Peyer's patch (tissue), 4 donors: ENCODE data around the gene WDTC1.

ENCODE experiments used
- POLR2A ChIP-seq, 2 donors: fragments of 450-650 bp; IDR thresholded peaks; one replicate each; pipeline ENCODE4 v1.5.1; 2017; ENCODE audit warnings: antibody characterized with exemption in 2 of 2, mild to moderate bottlenecking in 2 of 2, moderate library complexity in 2 of 2
- TF ChIP-seq, protein P1 (sequence below), 6 experiments: fragments of 450-650 bp in 4 of 6; fragments of 200-600 bp in 2 of 6; sonication (generic) in 1 of 6; IDR thresholded peaks; one replicate each; pipeline ENCODE4 v1.5.1; 2017 to 2019; ENCODE audit warnings: antibody characterized with exemption in 6 of 6, mild to moderate bottlenecking in 3 of 6, moderate library complexity in 1 of 6

DNA sequence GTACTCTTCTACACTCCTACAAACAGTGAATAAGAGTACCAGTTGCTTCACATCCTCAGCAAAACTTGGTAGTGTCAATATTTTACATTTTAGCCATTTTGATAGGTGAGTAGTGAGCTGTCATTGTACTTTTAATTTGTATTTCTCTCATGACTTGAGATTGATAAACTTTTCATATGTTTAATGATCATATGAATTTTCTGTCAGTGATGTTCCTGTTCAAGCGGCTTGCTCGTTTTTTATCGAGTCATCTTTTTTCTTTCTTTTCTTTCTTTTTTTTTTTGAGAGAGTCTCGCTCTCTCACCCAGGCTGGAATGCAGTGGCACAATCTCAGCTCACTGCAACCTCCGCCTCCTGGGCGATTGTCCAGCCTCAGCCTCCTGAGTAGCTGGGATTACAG lies 17.0 kb upstream of the WDTC1 start:
- TF ChIP-seq, protein P1, sequence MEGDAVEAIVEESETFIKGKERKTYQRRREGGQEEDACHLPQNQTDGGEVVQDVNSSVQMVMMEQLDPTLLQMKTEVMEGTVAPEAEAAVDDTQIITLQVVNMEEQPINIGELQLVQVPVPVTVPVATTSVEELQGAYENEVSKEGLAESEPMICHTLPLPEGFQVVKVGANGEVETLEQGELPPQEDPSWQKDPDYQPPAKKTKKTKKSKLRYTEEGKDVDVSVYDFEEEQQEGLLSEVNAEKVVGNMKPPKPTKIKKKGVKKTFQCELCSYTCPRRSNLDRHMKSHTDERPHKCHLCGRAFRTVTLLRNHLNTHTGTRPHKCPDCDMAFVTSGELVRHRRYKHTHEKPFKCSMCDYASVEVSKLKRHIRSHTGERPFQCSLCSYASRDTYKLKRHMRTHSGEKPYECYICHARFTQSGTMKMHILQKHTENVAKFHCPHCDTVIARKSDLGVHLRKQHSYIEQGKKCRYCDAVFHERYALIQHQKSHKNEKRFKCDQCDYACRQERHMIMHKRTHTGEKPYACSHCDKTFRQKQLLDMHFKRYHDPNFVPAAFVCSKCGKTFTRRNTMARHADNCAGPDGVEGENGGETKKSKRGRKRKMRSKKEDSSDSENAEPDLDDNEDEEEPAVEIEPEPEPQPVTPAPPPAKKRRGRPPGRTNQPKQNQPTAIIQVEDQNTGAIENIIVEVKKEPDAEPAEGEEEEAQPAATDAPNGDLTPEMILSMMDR (IDR thresholded peaks at IDR 0.05), result no peak
- no peak for TF ChIP-seq POLR2A (IDR thresholded peaks at IDR 0.05)
